Measurements from ENCODE around the gene RPS10.
"Not testable (repeated sequence)": the region's sequence is repeated elsewhere in the genome, so short reads cannot be mapped to it uniquely, and the experiment has no call there.

RPS10 gene

DNA sequence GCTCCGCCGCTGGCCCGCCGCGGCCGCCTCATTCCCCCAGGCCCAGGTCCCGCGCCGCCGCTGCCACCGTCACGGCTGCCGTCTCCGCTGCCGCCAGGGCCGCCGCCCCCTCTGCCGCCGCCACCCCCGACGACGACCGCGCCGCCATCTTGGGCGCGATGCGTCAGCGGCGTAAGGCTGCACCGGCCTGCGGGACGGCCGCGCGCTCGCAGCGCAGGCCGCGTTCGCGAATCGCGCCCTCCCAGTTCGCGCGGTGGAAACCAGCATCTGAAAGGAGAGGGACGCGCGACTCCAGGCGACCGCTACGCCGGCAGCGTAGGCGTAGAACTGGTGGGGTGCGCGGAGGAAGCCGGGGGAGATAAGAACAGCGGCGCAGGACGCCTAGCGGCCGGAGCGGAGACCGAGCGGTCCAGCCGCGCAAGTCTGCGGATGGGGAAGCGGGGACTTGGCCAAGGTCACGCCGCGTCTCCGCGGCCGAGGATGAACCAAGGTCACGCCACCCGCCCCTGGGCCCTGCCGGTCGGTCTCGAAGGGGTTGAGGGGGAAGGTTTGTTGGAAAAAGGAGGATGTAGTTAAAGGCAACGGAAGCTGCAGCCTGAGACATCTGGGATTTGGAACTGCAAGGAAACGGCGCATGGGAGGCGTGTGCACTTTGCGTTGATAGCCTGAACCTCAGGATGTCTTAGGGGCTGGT, 33.2 kb downstream of the RPS10 start, which contains the start of gene NUDT3:
Gene NUDT3 (minus strand): TSS at position 173 of the 694 bp plus-strand sequence. CDS start 307 bp downstream, outside the sequence.
- DNase-seq (ENCODE audit: low read depth): peak; percentile 93

DNA sequence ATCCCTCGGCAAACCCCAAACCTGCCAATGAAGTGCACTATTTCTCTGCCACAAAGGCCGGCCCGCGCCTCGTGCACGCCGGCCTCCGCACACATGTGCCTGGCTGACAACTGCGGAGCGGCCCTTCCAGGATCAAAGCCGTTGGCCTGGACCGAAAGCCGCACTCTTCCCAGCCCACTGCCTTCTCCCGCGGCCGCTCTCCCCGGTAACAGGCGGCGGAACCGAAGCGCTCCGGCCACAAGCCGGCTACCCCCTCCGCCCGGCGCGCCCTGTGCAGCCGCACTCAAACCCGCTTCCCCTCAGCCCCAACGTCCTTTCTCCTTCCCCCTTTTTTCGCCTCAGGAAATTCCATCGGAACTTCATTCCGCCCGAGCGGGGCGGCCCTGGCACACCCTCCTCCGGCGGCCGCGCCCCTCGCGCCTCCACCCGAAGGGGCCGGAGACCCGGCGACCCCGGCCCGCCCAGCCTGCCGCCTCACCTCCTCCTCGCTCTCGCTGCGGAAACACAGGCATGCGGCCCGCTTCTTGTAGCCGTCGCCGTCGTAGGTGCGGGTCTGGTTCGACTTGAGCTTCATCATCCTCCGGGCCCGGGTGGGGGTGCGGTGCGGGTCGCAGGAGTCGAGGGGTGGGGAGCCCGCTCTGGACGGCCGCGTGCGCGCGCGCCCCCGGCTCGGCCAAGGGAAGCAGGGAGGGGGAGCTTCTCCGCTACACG, 33.9 kb downstream of the RPS10 start:
- DNase-seq (ENCODE audit: low read depth): peak; percentile 50

DNA sequence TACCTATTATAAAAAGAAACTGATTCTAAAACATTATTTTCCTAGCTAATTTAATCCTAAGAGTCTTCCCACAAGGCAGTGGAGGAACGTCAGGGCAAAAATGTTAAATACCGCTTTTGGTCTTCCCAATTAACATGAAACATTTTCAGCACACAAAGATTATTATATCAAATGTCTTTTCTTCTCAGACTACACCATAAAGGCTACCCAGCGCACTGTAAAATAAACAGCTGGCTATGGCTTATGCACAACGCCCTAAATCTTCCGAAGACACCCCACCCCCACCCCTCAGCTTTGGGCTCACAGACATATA, 34.4 kb downstream of the RPS10 start:
- DNase-seq (ENCODE audit: low read depth): no peak

DNA sequence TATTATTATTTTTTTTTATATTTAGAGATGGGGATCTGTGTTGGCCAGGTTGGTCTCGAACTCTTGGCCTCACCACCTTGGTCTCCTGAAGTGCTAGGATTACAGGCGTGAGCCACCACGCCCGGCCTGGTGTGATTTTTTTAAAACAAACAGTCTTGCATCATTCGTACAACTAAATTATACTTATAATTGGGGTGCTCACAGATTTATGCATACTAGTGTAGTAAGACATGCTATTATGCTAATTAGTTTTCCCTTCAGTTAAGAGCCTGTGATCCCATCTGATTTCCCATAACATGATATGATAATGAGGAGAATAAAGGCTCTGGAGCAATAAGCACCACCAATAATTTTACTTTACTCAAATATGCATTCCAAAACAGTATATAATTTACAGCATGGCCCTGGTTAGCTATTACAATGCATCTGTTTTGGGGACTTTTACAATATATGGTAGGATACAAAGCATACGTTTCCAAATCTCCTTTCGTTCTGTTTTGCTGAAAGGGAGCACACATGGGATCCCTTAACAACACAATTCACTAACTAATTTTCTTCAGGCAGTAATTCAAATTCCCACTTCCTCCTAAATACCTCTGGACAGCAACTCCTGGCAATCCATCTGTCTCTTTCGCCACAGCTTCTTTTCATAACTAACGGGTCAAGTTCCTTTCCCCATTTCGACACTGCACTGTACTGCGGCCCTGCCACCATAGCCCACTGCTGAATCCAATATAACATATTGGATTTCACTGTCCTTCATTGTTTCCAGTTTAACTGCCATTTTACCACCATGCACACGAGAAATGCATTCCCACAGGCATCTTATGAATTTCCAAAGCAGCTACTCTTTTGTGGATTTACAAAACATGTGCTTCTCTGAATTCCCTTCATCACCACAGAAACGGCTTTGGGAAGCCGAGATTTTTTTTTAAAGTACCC, 35.1 kb downstream of the RPS10 start:
- no peak for DNase-seq (ENCODE audit: low read depth)

DNA sequence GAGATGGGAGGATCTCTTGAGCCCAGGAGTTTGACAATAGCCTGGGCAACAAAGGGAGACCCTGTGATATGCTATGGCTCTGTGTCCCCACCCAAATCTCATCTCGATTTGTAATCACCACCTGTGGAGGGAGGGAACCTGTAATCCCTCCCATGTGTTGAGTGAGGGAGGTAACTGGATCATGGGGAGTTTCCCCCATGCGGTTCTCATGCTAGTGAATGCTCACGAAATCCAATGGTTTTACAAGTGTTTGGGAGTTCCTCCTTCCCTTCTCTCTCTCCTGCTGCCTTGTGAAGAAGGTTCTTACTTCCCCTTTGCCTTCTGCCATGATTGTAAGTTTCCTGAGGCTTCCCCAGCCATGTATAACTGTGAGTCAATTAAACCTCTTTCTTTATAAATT, 36.8 kb downstream of the RPS10 start:
- no peak for DNase-seq (ENCODE audit: low read depth)

DNA sequence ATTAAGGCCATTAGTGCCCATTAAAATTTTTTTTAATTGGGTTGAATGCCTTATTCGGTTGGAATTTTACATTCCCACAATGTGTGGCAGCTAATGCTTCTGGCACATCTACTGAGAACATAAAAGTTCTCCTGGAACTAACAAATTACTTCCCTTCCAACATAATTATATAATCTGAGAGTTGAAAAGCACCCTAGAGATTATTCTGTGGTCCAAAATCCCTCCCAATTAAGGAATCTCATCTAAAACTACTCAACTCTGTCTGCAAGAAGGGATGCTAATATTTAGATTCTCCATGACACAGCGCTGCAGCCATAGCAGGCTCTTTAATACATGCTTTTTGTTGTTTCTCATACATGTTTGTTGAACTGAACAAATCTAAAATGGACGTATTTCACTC, 37.4 kb downstream of the RPS10 start:
- no peak for DNase-seq (ENCODE audit: low read depth)

DNA sequence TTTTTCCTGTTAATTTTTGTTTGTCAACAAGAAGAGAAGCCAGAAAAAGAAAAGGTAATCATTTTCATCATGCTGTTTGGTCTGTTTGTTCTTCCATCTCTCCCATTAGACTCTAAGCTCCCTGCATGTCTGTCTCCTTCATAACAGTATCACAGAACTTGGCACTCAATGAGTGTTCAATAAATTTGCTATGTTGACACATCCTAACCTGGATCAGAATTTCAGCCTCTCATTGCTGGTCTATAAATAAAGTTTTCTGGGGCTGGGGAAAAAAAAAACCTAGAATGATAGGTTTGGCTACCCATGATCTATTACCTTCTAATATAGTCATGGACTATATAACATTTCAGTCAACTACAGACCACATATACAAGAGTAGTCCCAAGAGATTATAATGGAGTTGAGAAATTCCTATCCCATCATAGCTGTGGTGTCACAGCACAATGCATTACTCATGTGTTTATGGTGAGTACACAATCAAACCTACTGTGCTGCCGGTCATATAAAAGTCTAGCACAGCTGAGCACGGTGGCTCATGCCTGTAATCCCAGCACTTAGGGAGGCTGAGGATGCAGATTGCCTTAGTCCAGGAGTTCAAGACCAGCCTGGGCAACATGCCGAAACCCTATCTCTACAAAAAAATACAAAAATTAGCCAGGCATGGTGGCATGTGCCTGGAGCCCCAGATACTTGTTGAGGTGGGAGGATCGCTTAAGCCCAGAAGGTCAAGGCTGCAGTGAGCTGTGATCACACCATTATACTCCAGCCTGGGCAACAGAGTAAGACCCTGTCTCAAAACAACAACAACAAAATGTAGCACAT, 39.3 kb downstream of the RPS10 start:
- DNase-seq (ENCODE audit: low read depth): no peak

DNA sequence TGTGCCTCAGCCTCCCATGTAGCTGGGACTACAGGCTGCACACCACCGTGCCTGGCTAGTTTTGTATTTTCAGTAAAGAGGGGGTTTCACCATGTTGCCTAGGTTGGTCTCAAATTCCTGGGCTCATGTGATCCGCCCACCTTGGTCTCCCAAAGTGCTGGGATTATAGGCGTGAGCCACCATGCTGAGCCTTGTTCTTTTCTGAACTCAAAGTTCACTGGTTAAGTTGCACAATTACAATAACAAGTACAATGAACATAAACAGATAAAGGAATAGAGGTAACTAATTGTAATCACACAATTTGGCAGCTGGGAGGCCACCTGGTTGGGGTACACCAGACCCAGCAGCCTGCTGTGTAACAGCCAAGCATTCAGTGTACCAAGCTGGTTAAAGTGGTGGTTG, 40.1 kb downstream of the RPS10 start:
- DNase-seq (ENCODE audit: low read depth): no peak

DNA sequence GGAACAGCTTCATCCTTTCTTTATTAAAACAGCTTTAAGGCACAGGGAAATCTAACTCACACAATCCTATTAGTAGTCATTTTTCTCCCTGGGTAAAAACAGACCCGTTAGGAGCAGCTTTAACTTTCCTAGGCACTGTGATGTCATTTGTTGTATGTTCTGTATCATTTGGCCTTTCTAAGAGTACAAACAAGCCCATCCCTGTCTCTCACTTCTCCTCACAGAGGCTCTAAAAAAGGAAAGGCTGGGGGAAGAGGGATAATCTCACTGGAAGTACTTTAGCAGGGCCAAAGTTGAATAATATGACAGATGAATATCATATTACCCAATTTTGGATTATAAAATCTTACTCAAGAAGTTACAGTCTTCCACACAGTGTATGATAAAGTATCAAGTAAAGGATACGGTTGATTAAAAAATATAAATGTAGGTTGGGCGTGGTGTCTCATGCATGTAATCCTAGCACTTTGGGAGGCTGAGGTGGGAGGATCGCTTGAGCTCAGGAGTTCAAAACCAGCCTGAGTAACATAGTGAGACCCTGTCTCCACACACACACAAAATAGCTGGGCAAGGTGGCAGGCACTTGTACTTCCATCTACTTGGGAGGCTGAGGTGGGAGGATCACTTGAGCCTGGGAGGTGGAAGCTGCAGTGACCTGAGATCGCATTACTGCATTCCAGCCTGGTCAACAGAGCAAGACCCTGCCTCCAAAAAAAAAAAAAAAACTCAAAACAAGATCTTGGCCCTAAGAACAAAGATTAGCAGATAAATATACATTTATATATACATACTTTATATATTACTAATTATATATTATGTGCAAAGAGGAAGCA, 41.3 kb downstream of the RPS10 start:
- no peak for DNase-seq (ENCODE audit: low read depth)

DNA sequence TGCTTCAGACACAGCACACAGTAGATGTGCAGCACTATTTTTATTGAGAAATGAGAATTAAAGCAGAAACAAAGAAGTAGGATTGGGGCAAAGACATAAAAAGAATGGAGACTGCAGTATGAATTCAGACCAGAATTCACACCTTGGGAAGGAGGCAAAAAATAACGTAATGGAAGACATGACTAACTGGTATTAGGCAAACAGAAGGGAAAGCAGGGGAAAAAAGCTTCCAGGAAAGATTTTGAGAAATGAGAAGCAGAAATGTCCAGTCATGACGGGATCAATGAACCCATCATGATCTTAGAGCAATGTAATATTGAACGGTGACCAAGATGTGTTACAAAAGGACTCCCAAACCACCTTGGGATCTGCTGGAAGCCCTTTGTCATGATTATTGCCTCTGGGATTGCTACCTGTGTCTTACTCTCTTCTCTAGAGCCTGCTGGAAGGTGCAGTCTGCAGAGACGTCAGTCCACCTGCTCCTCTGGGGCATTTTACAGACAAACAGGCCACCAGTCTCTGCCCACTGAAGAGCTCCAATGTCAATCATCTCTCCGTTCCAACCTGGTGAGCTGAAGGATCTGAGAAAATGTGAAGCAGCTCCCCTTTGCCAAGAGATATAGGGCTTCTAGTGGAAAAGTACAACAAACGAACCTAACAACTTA, 42.1 kb downstream of the RPS10 start:
- DNase-seq (ENCODE audit: low read depth): no peak

DNA sequence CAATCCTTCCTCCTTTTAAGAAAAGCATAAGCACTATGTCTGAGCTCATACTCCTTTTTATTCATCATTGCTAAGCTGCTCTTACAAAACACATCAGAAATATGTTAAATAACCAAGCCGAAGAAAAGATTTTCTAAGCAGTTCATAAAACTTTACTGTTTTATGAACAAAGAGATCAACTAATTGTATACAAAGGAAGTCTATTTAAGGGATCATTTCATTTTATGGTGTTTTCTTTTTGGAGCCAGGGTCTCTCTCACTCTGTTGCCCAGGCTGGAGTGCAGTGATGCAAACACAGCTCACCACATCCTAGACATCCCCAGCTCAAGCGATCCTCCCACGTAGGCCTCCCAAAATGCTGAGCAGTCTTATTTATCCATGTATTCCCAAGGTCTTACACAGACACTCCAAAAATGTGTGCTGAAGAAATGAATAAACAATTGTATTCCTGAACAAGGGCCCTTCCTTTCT, 42.7 kb downstream of the RPS10 start:
- no peak for DNase-seq (ENCODE audit: low read depth)

DNA sequence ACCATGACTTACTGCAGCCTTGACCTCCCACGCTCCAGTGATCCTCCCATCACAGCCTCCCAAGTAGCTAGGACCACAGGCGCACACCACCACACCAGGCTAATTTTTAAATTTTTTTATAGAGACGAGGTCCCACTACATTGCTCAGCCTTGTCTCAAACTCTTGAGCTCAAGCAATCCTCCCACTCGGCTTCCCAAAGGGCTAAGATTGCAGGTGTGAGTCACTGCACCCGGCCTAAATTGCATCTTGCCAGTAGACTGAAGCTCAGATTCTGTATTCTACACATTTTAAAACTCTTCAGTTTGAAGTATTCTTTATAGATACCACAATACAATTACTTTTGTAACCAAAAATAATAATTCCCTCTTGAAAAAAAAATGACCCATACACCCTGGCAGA, 44.8 kb downstream of the RPS10 start:
- DNase-seq (ENCODE audit: low read depth): no peak

DNA sequence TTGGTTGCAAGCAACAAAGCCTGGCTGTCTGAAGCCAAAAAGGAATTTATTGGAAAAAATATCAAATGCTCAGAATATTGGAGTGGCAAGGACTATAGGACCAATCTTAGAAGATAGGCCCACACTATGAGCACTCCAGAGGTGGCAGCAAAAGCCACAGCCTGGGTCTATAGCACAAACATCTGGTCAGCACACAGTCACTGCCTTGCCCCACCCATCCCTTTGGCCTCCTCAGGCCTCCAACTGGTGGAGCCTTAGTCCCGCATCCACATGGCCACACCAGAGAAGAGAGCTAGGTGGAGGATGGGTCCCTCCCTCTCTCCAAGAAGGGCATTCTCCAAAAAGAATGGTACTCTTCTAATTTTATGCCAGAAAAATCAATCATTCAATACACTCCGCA, 47.4 kb downstream of the RPS10 start:
- no peak for DNase-seq (ENCODE audit: low read depth)

DNA sequence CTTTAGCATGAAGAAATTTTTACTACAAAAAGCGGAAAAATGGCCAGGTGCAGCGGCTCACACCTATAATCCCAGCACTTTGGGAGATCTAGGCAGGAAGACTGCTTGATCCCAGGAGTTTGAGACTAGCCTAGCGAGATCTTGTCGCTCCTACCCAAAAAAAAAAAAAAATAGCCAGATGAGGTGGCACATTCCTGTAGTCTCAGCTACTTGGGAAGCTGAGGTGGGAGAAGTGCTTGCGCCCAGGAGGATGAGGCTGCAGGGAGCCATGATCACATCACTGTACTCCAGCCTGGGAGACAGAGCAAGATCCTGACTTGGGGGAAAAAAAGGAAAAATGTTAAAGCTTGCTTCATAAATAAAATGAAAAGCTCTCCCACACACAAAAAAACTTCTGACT, 47.9 kb downstream of the RPS10 start:
- no peak for DNase-seq (ENCODE audit: low read depth)

DNA sequence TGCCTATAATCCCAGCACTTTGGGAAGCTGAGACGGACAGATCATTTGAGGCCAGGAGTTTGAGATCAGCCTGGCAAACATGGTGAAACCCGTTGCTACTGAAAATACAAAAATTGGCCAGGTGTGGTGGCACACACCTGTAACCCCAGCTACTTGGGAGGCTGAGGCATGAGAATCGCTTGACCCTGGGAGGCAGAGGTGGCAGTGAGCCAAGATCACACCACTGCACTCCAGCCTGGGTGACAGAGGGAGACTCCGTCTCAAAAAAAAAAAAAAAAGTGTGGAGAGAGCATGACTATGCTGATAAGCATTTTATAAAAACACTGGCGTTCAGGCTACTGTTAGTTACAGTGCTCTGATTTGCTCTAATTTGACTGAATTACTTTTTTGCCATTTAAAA, 48.3 kb downstream of the RPS10 start:
- not testable (repeated sequence) for DNase-seq (ENCODE audit: low read depth)

DNA sequence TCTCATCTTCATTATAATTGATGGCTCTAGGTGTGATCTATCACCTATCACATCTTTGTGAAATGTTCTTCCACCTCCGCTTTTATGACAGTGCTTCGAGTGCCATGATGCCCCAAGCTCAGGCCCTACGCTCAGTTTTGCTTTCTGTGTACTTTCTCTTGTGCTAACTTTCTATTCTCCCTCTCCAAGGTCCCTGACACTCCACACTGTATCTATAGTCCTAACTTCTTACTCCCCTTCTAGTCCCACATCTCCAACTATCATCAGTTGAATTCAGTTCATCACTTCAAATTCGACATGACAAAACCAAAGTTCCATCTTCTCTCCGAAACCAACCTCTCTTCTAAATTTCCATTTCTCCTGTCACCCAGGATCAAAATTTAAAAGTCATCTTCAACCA, 50.0 kb downstream of the RPS10 start:
- DNase-seq (ENCODE audit: low read depth): no peak

DNA sequence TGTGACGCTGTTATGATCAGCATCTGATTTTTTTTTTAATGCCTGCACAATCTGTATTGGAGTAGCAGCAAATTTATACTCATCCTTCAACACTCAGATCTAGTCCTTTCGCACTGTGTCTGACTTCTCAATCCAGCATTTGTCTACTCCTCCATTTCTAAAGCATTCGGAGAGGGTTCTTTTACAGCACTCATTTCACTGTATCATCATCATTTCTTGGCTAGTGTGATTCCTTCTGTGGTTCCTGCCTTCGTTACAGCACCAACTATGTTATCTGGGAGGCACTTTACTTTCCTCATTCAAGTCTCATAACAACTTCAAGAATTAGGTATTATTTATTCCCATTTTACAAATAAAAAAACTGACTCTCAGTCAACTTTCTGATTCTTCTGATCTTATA, 51.4 kb downstream of the RPS10 start:
- DNase-seq (ENCODE audit: low read depth): no peak

DNA sequence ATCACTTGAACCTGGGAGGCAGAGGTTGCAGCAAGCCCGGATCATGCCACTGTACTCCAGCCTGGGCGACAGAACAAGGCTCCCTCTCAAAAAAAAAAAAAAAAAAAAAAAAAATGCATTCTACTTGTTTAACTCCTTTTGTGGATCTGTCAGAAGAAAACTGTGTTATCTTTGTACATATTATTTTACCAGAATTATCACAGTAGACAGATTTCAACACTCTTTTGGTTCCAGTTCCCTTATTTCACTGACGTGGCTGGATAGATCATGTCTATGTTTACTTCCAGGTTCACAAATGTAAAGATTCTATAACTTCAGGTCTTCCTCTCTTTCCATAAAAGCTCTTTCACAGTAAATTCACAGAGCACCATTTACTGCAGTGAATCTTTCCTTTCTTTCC, 51.8 kb downstream of the RPS10 start:
- no peak for DNase-seq (ENCODE audit: low read depth)

DNA sequence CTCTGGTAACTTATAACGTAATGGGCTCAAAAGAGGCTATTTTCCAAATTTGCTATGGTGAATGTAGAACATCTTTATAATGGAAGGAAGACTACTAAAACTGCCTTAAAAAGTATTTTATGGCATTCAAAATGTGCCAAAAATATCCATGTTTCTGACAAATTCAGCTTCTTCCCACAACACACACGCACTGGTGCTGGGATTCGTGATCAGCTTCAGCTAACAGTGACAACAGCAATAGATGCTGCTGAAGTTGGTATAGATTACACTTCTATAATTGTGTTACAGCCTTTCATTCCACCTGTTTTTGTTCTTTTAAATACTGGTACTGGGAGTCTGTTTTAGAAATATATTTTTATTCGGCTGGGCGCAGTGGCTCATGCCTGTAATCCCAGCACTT, 52.4 kb downstream of the RPS10 start:
- no peak for DNase-seq (ENCODE audit: low read depth)

DNA sequence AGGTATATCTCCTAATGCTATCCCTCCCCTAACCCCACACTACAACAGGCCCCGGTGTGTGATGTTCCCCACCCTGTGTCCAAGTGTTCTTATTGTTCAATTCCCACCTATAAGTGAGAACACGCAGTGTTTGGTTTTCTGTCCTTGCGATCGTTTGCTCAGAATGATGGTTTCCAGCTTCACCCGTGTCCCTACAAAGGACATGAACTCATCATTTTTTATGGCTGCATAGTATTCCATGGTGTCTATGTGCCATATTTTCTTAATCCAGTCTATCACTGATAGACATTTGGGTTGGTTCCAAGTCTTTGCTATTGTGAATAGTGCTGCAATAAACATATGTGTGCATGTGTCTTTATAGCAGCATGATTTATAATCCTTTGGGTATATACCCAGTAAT, 54.0 kb downstream of the RPS10 start:
- DNase-seq (ENCODE audit: low read depth): not testable (repeated sequence)
